Measurements from ENCODE around the gene PRLR. TPM values are rescaled to one million over a fixed set of nuclear protein-coding genes. Genes with fewer than 3 reads are reported as not detected.

The PRLR gene
- total and polyA plus RNA-seq, 2 of the 8 experiments (the other 6 are each of a cell fraction or from before 2014, with no cell fraction given), result 0.53 to 2.5 TPM

GRCh38 chr5:35117967-35118366 lies 112.3 kb downstream of the PRLR start:
- CTCF ChIA-PET (ENCODE audit: partially characterized antibody), result interaction anchor here (0.6 to 1.8 kb wide), 10 partner anchors 9 to 319 kb away, joined by 3 to 11 read pairs (median 4); no protein-coding TSS in a partner anchor
- Histone ChIP-seq H3K18ac (ENCODE audit: extremely low read depth, low read length) (no peak overlapping the region), H3K27ac (ENCODE audit: low read depth, low read length) (no peak overlapping the region), H2BK12ac (ENCODE audit: low read depth, low read length) (no peak overlapping the region), H4K5ac (ENCODE audit: insufficient read length, low read depth, low read length) (no peak overlapping the region), H4K20me1 (replicated peaks in 1 of 2; ENCODE audit: control insufficient read depth in 1 of 2, insufficient read depth in 2 of 2, low read length in 2 of 2) (no peaks in the 10 kb centered on the region), H3K4ac (replicated peaks; ENCODE audit: insufficient read length, low read depth, low read length) (no peak overlapping the region), H4K8ac (ENCODE audit: extremely low read depth, insufficient read depth, low read length) (no peak overlapping the region), H3K27me3 (replicated peaks in 1 of 4; ENCODE audit: control insufficient read depth in 3 of 4, extremely low read depth in 1 of 4, insufficient read depth in 3 of 4, low read length in 3 of 4) (no peaks in the 10 kb centered on the region), H3K56ac (replicated peaks; ENCODE audit: insufficient read length, low read depth, low read length) (no peak overlapping the region), H3K9ac (replicated peaks in 1 of 4; ENCODE audit: extremely low read depth in 1 of 4, low read depth in 3 of 4, low read length in 3 of 4) (no peak overlapping the region), H3K14ac (ENCODE audit: insufficient read length) (no peak overlapping the region), H2AK5ac (ENCODE audit: low read depth, low read length) (no peak overlapping the region), H3K4me1 (replicated peaks in 1 of 4; ENCODE audit: control insufficient read depth in 3 of 4, insufficient read depth in 4 of 4, low read length in 3 of 4) (no peaks in the 10 kb centered on the region), H3K79me2 (ENCODE audit: control insufficient read depth in 1 of 2, insufficient read depth in 2 of 2, low read length in 2 of 2) (no peaks in the 10 kb centered on the region), H3K9me3 (ENCODE audit: insufficient read depth in 2 of 2, low read depth in 1 of 2, low read length in 1 of 2) (no peaks in the 10 kb centered on the region), H2BK120ac (replicated peaks; ENCODE audit: low read depth, low read length) (no peak overlapping the region), H3K36me3 (ENCODE audit: control insufficient read depth in 2 of 4, insufficient read depth in 4 of 4, low read length in 3 of 4) (no peaks in the 10 kb centered on the region), H3K23ac (ENCODE audit: insufficient read length) (no peak overlapping the region), H3K4me2 (ENCODE audit: insufficient read depth in 1 of 2, low read depth in 2 of 2, low read length in 2 of 2) (no peak overlapping the region), H2BK20ac (ENCODE audit: low read length) (no peak overlapping the region), H3K23me2 (ENCODE audit: low read depth, low read length) (peaks cover 5% of the 10 kb centered on the region; the same call in 1 of the 2 replicates), H2BK5ac (ENCODE audit: low read depth, low read length) (no peak overlapping the region), H2AFZ (ENCODE audit: low read length) (no peak overlapping the region), H3K4me3 (ENCODE audit: extremely low read depth in 1 of 4, insufficient read depth in 2 of 4, low read depth in 3 of 4, low read length in 4 of 4) (no peak overlapping the region), H3K79me1 (ENCODE audit: low read depth, low read length) (no peaks in the 10 kb centered on the region), H4K91ac (replicated peaks; ENCODE audit: insufficient read length, low read length) (no peak overlapping the region), H2BK15ac (ENCODE audit: low read length) (no peak overlapping the region)
- no peak for DNase-seq (ENCODE audit: low read depth in 1 of 2, low spot score in 2 of 2)
- FAIRE-seq, result no peak
- TF ChIP-seq PHF8 (conservative IDR thresholded peaks at IDR 0.05; ENCODE audit: low read depth, low read length) (no peak), JUND (IDR thresholded peaks at IDR 0.05; ENCODE audit: low read length) (no peak), EGR1 (IDR thresholded peaks at IDR 0.05; ENCODE audit: borderline replicate concordance, low read depth, low read length) (no peak), GTF2F1 (IDR thresholded peaks at IDR 0.05; ENCODE audit: borderline replicate concordance, low read depth, low read length) (no peak), RXRA (IDR thresholded peaks at IDR 0.05; ENCODE audit: insufficient read depth, low read depth, low read length) (no peak)
- 87% methylated on average over 6 of the region's 6 CpGs; no CpG with 5 or more reads in 1 of the 2 experiments for WGBS, 2 experiments (ENCODE audit: extremely low coverage in 1 of 2, insufficient coverage in 1 of 2, insufficient read length in 1 of 2, insufficient replicate concordance in 2 of 2, low coverage in 1 of 2, low lambda C conversion rate in 2 of 2, missing lambda C conversion rate in 1 of 2)
- POLR2A ChIA-PET (ENCODE audit: partially characterized antibody), result no interaction called here
